ENCODE data around the gene GYS2. TPM values are rescaled to one million over a fixed set of nuclear protein-coding genes. Genes with fewer than 3 reads are reported as not detected.

The GYS2 gene
- not detected for total RNA-seq

DNA sequence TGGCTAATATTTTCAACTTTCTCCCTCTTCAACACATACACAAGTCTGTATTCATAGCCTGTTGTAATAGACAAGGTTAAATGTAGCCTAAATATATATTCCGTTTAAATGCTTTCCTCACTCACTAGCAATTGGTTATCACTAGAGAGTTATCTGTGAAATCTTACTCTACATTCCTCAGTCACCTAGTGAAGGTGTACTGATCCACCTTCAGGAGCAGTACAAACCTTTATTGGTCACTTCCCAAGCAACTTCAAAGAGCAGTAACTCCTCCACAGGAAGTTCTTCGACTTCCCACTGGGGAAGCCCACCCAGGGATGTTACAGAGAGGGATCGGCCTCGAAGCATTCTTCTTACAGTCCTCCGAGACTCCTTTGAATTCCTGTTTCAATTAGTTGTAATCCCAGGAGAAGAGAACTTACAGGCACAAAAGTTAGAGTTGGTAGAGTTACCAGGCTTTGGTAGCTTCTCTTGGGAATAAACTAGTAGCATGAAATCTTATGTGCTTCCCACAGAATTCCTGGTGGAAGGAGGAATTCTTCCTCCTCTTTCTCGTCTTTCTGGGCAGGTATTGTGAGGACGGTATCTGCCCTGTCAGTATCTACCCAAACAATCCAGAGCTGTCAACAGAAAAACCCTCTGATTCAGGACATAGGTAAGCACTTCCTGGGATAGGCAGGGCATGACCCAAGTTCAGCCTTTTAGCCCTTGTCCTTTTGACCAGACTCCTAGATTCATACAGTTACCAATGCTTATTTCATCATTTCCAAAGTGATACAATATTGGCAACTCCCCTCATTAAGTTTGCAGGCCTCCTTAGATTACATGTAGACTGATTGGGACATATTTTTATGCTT, at the start of gene GYS2:
Gene GYS2, minus strand, starts transcription at position 603 of the 857 bp plus-strand sequence. Its CDS starts 255 bp downstream, at position 348.
- Histone ChIP-seq H3K4me1 (no peaks in the 10 kb centered on the region), H3K27ac (no peak within 1 kb of the TSS), H3K9me3 (no peaks in the 10 kb centered on the region), H3K4me3 (replicated peaks in 1 of 3) (no peak within 1 kb of the TSS), H3K36me3 (no peaks in the 10 kb centered on the region), H3K27me3 (no peaks in the 10 kb centered on the region)
- 63% methylated on average over 7 of the region's 7 CpGs for WGBS, 2 donors
- intact Hi-C loops (cut with DNase I) = no loop called here
- TF ChIP-seq POLR2A (IDR thresholded peaks at IDR 0.05) = no peak
- TF ChIP-seq, protein P1, sequence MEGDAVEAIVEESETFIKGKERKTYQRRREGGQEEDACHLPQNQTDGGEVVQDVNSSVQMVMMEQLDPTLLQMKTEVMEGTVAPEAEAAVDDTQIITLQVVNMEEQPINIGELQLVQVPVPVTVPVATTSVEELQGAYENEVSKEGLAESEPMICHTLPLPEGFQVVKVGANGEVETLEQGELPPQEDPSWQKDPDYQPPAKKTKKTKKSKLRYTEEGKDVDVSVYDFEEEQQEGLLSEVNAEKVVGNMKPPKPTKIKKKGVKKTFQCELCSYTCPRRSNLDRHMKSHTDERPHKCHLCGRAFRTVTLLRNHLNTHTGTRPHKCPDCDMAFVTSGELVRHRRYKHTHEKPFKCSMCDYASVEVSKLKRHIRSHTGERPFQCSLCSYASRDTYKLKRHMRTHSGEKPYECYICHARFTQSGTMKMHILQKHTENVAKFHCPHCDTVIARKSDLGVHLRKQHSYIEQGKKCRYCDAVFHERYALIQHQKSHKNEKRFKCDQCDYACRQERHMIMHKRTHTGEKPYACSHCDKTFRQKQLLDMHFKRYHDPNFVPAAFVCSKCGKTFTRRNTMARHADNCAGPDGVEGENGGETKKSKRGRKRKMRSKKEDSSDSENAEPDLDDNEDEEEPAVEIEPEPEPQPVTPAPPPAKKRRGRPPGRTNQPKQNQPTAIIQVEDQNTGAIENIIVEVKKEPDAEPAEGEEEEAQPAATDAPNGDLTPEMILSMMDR (IDR thresholded peaks at IDR 0.05) = no peak
- no peak for DNase-seq

DNA sequence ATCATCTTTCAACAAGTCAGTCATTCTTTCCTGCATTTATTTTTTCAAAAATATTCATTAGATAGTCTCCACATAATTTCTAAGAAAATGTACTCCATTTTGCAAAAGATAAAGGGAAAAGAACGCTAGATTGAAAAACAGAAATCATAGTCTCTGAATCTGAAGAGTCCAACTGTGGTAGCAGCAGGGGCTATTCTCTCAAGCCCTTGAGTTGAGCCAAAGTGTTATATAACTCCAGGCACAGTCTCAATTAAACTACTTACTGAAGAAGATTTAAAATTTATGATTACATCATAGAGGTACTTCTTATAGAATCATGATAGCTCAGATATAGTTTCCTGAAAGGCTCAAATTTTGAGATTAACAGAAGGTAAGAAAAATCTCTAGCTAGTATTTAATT, 47.2 kb upstream of the GYS2 start:
- intact Hi-C loops (cut with DNase I) = no loop called here
- DNase-seq = no peak
- no peak for TF ChIP-seq POLR2A (IDR thresholded peaks at IDR 0.05)
- TF ChIP-seq, protein P1 (IDR thresholded peaks at IDR 0.05) = no peak
- no peak overlapping the region for H3K4me3 ChIP-seq (replicated peaks in 1 of 3)
- peaks cover 20 to 39% of the 10 kb centered on the region in 2 donors for H3K36me3 ChIP-seq
- no peaks in the 10 kb centered on the region for H3K27me3 ChIP-seq
- no peaks in the 10 kb centered on the region for H3K9me3 ChIP-seq
- 97% methylated on average over 1 of the region's 1 CpG for WGBS, 2 donors
- no peak overlapping the region for H3K27ac ChIP-seq
- H3K4me1 ChIP-seq = peaks cover 4 to 14% of the 10 kb centered on the region in 2 donors

DNA sequence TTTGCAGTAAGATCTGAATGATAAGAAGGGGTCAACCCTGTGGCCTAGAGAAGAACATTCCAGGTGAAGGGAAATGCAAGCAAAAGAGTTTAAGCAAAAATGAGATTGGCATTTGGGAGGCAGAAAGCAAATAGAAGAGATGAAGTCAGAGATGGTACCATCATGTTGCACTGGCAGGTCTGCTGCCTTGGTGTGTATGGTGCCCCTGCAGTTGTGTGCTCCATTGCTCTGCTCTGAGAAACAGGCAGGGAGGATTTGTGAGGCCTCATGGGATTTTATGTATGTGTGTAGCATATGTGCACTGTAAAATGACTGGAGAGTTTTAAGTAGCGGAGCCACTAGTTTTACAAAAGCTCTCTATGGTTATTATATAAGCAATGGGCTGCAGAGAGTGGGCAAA, 46.4 kb upstream of the GYS2 start:
- 100% methylated on average over 1 of the region's 1 CpG for WGBS, 2 donors
- TF ChIP-seq, protein P1 (IDR thresholded peaks at IDR 0.05) = no peak
- no peak for TF ChIP-seq POLR2A (IDR thresholded peaks at IDR 0.05)
- H3K36me3 ChIP-seq = peaks cover 23 to 40% of the 10 kb centered on the region in 2 donors
- DNase-seq = no peak
- H3K9me3 ChIP-seq = no peaks in the 10 kb centered on the region
- intact Hi-C loops (cut with DNase I) = no loop called here
- no peaks in the 10 kb centered on the region for H3K27me3 ChIP-seq
- H3K4me1 ChIP-seq = peaks cover 0 to 7% of the 10 kb centered on the region in 2 donors
- no peak overlapping the region for H3K4me3 ChIP-seq (replicated peaks in 1 of 3)
- H3K27ac ChIP-seq = no peak overlapping the region

DNA sequence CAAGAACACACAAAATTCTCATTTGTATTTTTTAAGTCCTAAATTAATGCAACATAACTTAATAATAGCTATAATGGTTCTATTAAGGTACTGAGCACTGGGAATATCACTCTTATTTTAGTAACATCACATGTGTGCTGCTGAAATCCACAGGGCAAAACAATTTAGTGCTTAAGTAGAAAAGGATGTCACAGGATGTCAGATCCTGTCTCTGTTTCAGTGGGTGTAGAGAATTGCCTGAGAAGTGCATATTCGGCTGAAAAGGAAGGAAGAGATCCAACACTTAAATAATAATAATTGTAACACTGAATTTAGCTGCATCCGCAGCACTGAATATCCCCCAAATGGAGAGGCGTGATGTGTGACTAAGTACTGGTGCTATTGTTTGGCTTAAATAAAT, 44.4 kb upstream of the GYS2 start:
- intact Hi-C loops (cut with DNase I) = no loop called here
- no peak overlapping the region for H3K4me3 ChIP-seq (replicated peaks in 1 of 3)
- no peaks in the 10 kb centered on the region for H3K27me3 ChIP-seq
- no peak for DNase-seq
- no peaks in the 10 kb centered on the region for H3K4me1 ChIP-seq
- peaks cover 29 to 40% of the 10 kb centered on the region in 2 donors for H3K36me3 ChIP-seq
- 53 to 61% methylated on average over 3 of the region's 3 CpGs for WGBS, 2 donors
- H3K27ac ChIP-seq = no peak overlapping the region
- H3K9me3 ChIP-seq = no peaks in the 10 kb centered on the region
- no peak for TF ChIP-seq POLR2A (IDR thresholded peaks at IDR 0.05)
- TF ChIP-seq, protein P1 (IDR thresholded peaks at IDR 0.05) = no peak

DNA sequence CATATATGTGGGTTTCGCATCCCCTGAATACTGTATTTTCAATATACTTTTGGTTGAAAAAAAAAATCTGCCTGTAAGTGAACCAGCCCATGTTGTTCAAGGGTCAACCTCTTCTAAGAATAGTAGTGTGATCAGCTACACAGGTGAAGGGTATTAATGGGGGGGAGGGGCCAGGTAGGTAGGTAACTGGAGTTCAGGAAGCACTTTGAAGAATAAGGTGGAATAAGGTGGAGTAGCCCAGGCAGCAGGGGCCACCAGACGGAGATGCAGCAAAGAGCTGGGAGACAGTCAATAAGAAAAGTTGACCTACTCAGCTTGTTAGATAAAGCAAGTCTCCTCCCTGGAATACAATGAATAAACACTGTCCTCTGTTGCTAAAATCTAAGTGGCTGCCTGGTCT, 43.7 kb upstream of the GYS2 start:
- Histone ChIP-seq H3K4me1 (no peaks in the 10 kb centered on the region), H3K27me3 (no peaks in the 10 kb centered on the region), H3K27ac (no peak overlapping the region), H3K36me3 (peaks cover 33 to 43% of the 10 kb centered on the region in 2 donors), H3K4me3 (replicated peaks in 1 of 3) (no peak overlapping the region), H3K9me3 (no peaks in the 10 kb centered on the region)
- TF ChIP-seq POLR2A (IDR thresholded peaks at IDR 0.05) = no peak
- TF ChIP-seq, protein P1 (IDR thresholded peaks at IDR 0.05) = no peak
- intact Hi-C loops (cut with DNase I) = no loop called here
- no peak for DNase-seq
- 96 to 98% methylated on average over 2 of the region's 2 CpGs for WGBS, 2 donors

Measured in thyroid gland (tissue), 4 donors.